Epithelial cell of proximal tubule (primary cell): ENCODE data around the gene NIPAL4. TPM values are rescaled to one million over a fixed set of nuclear protein-coding genes. Genes with fewer than 3 reads are reported as not detected.

ENCODE experiments used
- DNase-seq: peaks from one replicate; pipeline ENCODE4 v3.0.0-alpha.2; 2011; ENCODE audit warnings: low read depth
- H3K4me3 ChIP-seq: 2 replicates; pipeline ENCODE4 v1.5.1; 2011; ENCODE audit warnings: low read depth, mild to moderate bottlenecking, low read length
- total RNA-seq: library from RNA; depleted of rRNA; stranded (reverse); fragments of >200 nt; gene quantifications from 2 replicates; pipeline ENCODE4 v1.2.3, GENCODE V29; 2015
- TF ChIP-seq, protein P1 (sequence below): conservative IDR thresholded peaks from 2 replicates; pipeline ENCODE4 v1.5.1; 2012; ENCODE audit warnings: low read depth, mild to moderate bottlenecking, low read length

The NIPAL4 gene
- total RNA-seq, 1 donor from 2014 or later: 2.4 TPM

DNA sequence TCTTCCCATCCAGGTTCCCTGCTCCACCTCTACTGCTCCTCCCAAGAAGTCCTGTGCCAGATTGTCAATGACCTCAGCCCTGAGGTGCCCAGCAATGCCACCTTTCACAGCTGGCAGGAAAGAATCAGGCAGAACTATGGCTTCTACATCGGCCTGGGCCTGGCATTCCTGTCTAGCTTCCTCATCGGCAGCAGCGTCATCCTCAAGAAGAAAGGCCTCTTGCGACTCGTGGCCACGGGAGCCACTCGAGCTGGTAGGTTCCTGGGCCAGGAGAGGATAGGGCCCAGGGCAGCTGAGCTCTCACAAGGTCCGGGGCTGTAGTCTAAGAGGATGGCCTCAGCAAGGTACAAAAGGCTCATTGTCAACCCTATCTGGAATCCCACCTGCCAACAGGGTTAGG is 3.1 kb downstream of the NIPAL4 start:
- TF ChIP-seq, protein P1, sequence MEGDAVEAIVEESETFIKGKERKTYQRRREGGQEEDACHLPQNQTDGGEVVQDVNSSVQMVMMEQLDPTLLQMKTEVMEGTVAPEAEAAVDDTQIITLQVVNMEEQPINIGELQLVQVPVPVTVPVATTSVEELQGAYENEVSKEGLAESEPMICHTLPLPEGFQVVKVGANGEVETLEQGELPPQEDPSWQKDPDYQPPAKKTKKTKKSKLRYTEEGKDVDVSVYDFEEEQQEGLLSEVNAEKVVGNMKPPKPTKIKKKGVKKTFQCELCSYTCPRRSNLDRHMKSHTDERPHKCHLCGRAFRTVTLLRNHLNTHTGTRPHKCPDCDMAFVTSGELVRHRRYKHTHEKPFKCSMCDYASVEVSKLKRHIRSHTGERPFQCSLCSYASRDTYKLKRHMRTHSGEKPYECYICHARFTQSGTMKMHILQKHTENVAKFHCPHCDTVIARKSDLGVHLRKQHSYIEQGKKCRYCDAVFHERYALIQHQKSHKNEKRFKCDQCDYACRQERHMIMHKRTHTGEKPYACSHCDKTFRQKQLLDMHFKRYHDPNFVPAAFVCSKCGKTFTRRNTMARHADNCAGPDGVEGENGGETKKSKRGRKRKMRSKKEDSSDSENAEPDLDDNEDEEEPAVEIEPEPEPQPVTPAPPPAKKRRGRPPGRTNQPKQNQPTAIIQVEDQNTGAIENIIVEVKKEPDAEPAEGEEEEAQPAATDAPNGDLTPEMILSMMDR: no peak
- no peak for DNase-seq
- H3K4me3 ChIP-seq: no peak overlapping the region

DNA sequence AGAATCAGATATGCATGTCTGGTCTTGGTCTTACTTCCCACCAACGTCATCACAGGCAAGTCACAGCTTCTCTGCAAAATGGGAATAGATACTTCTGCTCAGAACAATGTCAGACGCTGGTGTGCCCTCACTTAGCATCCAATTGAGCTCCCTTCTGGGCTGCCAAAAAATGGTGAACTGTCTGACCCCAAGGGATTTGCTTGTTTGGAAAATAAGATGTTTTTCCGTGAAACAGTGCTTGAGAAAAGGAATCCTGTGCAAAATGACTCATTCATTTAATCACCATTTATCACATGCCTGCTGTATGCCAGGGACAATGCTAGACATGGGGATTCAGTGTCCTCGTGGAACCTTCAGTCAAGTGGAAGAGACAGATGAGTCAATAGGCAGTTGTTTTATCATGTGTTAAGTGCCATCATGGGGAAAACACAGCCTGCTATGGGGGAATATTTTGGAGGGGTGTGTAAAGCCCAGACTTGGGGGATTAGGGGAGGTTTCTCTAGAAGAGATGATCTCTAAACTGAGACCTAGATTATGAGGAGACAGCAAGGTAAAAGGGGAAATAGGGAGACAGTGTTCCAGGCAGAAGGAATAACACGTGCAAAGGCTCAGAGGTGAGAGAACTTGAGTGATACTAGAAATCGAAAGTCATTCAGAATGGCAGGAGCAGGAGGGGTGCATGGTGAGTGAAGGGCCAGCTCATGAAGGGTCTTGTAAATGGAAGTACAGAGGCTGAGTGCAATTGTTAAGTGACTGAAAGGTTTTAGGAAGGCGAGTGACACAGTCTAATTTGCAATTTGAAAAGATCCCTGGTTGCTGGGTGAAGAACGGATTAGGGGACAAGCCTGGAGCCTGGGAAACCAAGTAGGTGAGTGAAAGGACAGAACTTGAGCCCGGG is 3.9 kb downstream of the NIPAL4 start:
- no peak overlapping the region for H3K4me3 ChIP-seq
- TF ChIP-seq, protein P1: no peak
- DNase-seq: peak; percentile 89

DNA sequence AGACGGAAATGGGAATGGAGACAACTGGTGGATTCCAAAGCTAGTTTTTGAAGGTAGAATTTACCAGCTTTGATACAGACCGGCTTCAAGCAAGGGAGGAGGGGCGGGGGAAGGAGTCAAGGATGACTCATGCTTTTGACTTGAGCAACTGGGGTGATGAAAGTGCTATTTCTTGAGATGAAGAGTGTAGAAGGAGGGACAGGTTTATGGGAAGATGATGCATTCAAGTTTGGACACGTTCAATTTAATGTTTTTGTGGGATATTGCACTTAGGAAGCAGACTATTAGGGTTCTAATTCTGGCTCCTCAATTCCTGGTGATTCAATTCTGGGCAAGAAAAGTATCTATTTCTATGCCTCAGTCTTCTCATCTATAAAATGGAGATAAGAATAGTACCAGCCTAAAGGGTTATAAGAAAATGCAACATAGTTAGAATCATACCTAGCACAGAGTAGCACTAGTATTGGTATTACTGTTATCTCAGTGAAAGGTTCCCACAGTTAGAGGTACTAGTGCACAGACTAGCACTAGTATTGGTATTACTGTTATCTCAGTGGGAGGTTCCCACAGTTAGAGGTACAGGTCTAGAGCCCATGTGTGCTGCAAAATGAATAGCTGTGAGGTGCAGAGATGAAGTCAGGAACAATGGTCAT is 4.6 kb downstream of the NIPAL4 start:
- TF ChIP-seq, protein P1: no peak
- DNase-seq: peak; percentile 79
- no peak overlapping the region for H3K4me3 ChIP-seq

DNA sequence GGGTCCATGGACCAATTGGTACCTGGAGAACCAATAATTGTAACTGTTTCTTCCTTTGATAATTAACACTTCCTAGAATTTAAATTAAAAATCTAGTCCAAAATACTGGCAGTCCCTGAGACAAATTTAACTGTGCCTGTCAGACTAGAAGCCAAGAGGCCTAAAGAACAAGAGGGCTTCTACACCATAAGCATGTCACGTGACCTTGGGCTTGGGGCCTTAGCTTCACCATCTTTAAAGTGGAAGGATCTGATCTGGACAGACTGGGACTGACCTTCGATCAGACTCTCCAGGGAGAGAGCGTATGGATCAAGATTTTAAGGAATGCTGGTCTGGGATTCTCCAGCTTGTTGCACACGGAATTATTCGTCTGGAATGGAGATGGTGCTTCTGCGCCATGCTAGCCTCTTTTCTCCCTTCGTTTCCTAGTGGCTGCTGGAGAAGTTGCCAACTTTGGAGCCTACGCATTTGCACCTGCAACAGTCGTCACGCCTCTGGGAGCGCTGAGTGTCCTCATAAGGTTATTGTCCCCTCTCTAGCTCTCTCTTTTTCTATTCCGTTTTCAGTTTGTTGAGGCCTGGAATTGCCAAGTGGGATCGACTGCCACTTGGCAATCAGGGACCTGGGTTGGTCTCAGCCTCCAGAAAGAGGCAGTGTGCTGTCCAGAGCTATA is 8.4 kb downstream of the NIPAL4 start:
- TF ChIP-seq, protein P1: no peak
- DNase-seq: no peak
- no peak overlapping the region for H3K4me3 ChIP-seq

DNA sequence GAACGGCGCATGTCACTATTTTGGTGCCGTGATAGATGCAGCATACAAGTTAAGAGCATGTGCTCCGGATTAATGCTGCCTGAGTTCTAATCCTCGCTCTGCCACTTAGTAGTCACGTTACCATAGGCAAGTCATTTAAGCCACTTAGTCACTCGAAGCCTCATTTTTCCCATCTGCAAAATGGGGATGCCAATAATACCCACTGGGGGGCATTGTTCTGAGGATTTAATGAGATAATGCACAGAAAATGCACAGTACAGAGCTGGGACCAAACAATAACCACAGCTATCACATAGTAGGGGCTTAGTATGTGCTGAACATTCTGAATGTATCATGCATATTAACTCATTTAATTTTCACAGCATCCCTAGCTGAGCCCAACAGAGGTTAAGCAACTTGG is 9.1 kb downstream of the NIPAL4 start:
- DNase-seq: no peak
- H3K4me3 ChIP-seq: no peak overlapping the region
- TF ChIP-seq, protein P1: no peak

DNA sequence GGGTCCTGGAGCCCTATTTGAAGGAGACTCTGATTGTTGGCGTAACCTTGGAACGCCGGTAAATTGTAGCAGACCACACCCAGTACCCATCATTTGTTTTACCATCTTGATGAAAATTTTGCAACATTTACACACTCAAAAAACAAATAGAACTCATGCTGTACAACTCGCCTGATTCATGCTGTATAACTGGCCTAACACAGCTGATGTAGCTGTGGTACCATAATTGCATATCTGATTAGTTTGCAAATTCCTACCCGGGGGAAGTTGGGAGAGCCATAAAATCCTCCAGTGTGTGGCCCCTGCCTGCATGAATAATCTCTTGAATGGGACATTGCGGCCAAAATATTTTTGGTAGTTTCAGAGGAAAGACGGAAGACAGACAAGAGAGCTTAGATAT is 9.7 kb downstream of the NIPAL4 start:
- no peak overlapping the region for H3K4me3 ChIP-seq
- no peak for DNase-seq
- TF ChIP-seq, protein P1: no peak
